Neural progenitor cell (in vitro differentiated cells): Measurements from ENCODE around the gene CCDC14.

Experiments
- EZH2 ChIP-seq: fragments of 200-600 bp; sonication (generic); IDR thresholded peaks from 2 replicates; pipeline ENCODE4 v1.6.1; 2017; ENCODE audit warnings: antibody characterized with exemption, mild to moderate bottlenecking, moderate library complexity
- EZH2phosphoT487 ChIP-seq: fragments of 200-600 bp; sonication (generic); IDR thresholded peaks from 2 replicates; pipeline ENCODE4 v1.6.1; 2017; ENCODE audit warnings: antibody characterized with exemption
- TF ChIP-seq, protein P1 (sequence below): fragments of 200-600 bp; sonication (generic); IDR thresholded peaks from 2 replicates; pipeline ENCODE4 v1.5.1; 2017; ENCODE audit warnings: antibody characterized with exemption, mild to moderate bottlenecking

DNA sequence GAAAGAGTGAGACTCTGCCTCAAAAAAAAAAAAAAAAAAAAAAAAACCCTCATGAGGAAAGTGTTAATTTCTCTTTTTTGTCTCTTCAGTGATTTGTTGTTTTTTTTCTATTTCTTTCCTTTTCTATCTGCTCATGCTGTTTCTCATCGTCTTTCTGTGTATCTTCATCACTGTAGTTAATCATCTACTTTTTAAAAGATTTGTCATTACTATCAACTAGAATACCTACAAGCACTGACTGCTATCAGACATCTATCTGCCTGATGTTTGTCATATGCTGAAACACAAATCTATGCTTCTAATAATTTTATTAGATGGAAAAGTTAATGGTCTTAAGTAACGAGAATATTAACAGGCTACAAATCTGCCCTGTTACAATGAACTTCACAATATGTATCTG, 26.8 kb downstream of the CCDC14 start:
- TF ChIP-seq, protein P1, sequence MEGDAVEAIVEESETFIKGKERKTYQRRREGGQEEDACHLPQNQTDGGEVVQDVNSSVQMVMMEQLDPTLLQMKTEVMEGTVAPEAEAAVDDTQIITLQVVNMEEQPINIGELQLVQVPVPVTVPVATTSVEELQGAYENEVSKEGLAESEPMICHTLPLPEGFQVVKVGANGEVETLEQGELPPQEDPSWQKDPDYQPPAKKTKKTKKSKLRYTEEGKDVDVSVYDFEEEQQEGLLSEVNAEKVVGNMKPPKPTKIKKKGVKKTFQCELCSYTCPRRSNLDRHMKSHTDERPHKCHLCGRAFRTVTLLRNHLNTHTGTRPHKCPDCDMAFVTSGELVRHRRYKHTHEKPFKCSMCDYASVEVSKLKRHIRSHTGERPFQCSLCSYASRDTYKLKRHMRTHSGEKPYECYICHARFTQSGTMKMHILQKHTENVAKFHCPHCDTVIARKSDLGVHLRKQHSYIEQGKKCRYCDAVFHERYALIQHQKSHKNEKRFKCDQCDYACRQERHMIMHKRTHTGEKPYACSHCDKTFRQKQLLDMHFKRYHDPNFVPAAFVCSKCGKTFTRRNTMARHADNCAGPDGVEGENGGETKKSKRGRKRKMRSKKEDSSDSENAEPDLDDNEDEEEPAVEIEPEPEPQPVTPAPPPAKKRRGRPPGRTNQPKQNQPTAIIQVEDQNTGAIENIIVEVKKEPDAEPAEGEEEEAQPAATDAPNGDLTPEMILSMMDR: no peak
- TF ChIP-seq EZH2phosphoT487 (no peak), EZH2 (no peak)
